Middle frontal gyrus (tissue), 1 donor: ENCODE results near the gene DENND5B.
"Not testable (repeated sequence)": the region's sequence is repeated elsewhere in the genome, so short reads cannot be mapped to it uniquely, and the experiment has no call there.

Experiments
- DNase-seq: peaks from one replicate; pipeline ENCODE4 v3.0.0-alpha.2; 2015; ENCODE audit warnings: low spot score; ENCODE audit errors: extremely low spot score

The DENND5B gene

DNA sequence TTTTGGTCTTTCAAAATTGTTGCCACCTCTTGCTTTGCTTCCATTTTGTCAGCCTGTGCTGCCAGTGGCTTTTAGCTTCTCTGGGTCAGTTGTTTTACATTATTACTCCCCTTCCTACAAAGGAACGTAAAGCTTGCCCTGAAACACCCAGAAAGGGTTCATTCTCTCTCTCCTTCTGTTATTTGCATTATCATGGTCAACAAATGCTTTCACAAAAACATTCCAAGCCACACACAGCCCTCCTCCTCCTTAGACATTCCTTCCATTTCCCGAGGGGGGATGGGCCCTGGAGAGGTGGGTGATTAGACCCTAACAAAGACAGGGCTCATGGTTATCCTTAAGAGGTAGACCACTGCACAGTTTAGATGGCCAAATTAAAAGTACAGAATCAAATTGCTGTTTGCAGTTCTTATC is 204.6 kb downstream of the DENND5B start:
- DNase-seq: no peak

DNA sequence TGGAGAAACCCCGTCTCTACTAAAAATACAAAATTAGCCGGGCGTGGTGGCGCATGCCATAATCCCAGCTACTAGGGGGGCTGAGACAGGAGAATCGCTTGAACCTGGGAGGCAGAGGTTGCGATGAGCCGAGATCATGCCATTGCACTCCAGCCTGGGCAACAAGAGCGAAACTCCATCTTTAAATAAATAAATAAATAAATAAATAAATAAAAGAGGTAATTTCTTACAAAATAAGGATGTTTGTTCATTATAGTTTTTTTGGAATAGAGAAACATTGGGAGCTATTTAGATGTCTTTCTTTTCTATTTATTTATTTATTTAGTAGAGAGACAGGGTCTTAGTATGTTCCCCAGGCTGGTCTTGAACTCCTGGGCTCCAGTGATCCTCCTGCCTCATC is 213.7 kb downstream of the DENND5B start:
- DNase-seq: not testable (repeated sequence)

DNA sequence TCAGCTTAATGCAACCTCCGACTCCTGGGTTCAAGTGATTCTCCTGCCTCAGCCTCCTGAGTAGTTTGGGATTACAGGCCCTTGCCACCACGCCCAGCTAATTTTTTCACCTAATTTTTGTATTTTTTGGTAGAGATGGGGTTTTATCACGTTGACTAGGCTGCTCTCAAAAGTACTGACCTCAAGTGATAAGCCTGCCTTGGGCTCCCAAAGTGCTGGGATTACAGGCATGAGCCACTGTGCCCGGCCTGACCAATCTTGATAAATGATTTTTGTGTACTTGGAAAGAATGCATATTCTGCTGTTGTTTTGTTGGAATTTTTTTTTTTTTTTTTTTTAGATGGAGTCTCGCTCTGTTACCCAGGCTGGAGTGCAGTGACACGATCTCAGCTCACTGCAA is 215.5 kb downstream of the DENND5B start:
- DNase-seq: not testable (repeated sequence)

DNA sequence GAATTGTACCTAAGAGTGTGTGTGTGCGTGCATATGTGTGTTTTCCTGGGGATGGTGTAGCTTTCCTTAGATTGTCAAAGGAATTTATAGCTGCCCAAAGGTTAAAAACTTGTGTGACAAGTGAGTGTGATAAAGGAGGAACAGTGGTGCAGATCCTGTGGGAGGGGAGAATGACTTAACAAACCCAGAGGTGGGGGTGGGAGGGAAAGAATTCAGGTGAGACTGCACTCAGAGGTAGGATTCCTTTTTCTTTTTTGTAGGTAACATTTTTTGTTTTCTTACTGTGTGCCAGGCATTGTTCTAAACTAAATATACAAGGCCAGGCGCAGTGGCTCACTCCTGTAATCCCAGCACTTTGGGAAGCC is 219.7 kb downstream of the DENND5B start:
- DNase-seq: no peak

DNA sequence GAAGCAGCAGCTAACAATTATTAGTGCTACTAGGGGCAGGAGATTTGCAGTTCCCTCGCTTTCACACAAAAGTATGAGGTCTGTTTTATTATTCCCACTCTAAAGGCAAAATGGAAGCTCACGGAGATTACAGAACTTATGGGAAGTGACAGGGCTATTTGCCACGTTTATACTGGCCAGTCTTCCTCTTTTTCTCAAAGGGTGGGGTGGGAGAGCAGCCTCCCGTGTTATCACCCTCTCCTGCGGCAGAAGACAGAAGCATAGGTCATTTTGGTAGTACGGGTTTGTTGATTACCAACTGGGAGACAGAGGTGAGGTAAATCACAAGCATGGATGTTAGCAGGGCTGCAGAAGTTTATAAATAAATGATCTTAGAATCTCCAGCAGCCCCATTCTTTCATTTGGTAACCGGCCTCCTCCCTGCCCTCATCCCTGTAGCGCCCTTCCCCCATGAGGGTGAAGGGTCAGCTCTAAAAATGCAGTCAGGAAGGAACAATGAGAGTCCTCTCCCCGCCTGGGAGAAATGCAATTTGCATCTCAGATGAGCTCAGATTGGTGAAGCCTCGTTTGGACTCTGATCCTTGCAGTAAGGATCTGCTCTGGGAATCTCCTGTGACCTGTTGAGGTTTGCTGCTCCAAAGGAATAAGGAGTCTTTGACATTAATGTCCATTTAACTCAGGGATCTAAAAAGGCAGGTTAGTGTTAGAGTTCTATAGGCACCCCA is 220.2 kb downstream of the DENND5B start:
- DNase-seq: no peak

DNA sequence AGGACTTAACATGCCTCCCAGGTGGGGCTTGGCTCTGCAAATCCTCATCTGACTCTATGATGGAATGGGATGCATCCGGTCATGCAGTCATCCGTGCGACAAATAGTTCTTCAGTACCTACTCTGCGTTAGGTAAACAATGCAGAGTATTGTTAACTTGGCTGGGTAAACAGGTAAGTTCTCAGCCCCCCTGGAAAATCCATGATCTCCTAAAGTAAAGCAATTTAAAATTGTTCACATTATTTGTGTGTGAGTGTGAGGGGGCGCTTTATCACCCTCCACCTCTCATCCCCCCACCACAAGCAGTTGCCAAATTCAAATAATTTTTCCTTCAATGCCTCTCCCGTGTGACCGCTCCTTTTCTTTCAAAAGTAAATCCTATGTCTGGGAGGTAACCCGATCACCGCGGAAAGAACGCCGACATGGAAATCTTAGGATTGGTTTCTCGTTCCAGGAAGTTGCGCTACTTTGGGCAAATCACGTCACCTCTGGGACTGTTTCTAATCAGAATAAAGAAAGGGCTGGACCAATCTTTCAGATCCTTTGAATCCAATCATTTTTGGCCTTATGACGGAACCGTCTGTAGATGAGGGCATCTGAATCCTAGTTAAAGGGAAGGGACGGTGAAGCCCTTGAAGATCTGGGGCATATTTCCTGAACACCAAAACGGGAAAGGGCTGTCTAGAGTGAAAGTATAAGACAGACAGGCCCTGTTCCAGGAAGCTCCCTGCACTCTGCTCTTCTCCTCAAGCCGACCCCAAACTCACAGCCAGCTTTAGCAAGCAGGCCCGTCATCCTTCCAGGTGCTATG is 221.0 kb downstream of the DENND5B start:
- no peak for DNase-seq

DNA sequence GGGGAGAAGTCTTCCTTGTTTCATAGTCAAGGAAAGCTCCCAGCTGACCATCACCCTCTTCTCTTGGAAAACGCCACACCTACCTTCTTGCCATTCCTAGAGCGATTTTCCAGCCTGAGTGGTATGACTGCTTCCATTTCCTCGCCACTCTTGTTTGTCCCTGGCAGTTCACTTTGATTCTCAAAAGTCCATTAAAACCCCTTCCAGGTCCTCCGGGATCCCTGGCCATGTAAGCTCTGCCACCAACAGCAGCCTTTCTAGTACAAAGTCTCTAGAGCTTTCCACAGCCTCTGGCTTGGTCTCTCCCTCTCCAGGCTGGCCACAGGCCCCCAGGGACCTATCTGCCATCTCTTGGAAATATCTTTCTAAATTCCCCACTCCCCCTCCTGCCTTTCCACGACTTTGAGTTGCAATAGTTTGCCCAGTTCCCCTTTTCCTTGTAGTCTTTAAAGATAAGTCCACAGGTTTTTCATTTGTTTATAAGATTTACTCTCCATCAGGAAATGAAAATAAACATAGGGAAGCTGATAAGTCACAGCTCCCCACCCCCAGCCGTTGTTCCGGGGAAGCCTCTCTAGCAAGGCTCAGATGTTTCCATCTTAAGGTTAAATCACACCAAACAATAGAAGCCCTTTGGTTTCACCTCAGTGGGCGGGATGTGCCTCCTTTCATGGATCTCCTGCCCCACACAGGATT is 222.1 kb downstream of the DENND5B start:
- no peak for DNase-seq

DNA sequence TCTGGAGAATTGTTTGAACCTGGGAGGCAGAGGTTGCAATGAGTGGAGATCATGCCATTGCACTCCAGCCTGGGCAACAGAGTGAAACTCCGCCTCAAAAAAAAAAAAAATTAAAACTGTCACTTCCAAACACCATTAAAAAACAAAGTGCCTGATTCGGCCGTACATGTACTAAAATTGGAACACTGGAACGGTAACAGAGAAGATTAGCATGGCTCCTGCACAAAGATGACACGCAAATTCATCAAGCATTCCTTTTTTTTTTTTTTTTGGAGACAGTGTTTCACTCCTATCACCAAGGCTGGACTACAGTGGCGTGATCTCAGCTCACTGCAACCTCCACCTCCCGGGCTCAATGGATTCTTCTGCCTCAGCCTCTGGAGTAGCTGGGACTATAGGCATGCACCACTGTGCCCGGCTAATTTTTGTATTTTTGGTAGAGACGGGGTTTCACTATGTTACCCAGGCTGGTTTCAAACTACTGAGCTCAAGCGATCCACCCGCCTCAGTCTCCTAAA is 224.8 kb downstream of the DENND5B start:
- no peak for DNase-seq

DNA sequence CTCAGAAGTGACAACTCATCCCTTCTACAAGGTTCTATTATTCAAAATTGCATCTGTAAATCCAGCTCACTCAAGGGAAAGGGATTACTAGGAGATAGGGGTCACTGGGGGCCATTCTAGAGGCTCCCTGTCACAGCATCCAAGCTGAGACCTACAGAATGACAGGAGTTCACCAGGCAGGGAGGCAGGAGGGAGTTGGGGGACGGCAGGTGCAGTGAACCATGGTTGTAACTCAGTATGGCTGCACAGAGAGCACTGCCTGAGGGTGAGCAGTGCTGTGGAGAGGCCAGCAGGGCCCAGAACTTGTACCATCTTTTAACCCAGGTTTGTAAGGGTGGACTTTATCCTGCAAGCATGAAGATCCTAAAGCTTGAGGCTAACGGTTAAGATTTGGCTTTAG is 227.1 kb downstream of the DENND5B start:
- no peak for DNase-seq

DNA sequence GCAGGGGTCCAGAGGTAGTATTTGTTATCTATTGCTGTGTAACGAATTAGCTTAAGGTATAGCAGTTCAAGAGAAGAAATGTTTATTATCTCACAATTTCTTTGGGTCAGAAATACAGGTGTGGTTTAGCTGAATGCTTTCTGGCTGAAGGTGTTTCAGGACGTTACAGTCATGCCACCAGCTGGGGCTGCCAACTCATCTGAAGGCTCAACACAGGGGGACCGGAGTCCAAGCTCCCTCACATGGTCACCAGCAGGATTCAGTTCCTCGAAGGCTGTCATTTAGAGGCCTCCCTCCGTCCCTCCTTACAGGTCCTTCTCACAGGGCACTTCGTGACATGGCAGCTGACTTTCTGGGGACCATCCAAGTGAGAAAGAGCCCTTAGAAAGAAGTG is 227.5 kb downstream of the DENND5B start:
- no peak for DNase-seq

DNA sequence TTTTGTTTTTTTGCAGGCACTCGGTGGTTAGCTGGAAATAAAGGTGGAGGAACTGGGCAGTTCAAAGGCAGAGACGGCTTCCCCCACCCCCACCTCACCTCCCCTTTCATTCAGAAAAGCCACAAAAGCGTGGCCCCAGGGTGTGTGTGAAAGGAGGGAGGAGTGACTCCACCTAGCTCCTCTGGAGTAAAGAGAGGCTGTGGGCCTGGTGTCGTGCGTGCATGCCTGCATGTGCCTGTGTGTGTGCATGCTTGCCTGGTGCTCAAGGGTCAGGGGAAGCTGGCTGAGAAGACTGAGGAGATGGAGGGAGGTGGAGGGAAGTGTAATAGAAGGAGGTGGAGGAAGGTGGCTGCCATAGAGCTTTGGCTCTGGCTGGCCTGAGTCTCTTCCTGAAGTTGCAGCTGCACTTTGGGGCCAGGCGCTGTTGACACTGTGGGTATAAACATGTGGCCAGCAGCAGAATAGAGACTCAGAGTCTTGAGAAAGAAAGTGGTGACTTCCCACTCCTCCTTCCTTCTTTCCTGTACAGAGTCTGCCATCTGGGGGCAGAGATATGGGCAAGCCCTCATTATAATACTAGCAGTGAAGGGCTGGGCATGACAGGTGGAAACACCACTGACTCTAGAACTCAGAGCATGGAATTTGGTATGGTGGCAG is 228.0 kb downstream of the DENND5B start:
- no peak for DNase-seq

DNA sequence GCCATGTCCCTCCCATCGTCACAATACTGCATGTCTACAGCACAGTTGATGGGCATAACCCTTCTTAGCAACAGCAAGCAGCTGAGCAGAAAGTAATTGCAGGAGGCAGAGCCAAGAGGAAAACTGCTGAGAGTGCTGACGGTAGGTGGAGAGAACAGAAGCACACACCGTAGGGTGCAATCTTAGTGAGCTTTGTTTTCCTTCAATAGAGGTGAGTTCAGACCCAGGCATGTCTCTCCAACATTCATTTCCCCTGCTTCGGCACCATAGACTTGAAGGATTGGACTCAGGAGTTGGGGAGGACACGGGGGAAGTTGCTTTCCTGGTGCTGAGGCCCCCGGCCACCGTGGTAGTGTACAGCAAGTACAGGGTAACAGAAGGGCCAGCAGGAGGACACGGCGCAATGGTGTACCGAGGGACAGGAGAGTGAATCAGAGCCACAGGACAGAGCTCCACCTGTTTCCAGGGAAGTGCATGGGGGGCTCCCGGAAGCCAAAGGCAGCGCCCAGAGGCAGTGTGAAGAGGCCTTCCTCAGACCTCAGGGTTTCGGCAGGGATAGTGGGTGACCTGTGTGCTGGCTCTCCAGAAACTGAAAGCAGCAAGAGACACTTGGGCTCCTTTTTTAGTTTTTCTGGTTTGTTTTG is 228.7 kb downstream of the DENND5B start:
- no peak for DNase-seq

DNA sequence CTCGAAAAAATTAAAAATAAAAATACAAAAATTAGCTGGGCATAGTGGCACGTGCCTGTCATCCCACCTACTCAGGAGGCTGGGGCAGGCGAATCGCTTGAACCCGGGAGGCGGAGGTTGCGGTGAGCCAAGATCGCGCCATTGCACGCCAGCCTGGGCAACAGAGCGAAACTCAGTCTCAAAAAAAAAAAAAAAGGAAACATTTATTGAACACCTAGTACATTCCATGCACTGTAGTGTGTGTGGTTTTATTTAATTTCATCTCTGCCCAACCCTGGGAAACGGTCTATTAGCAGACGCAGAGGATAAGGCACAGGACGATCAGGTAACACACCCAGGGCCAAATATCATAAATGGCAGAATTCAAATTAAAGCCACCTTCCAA is 229.2 kb downstream of the DENND5B start:
- no peak for DNase-seq

DNA sequence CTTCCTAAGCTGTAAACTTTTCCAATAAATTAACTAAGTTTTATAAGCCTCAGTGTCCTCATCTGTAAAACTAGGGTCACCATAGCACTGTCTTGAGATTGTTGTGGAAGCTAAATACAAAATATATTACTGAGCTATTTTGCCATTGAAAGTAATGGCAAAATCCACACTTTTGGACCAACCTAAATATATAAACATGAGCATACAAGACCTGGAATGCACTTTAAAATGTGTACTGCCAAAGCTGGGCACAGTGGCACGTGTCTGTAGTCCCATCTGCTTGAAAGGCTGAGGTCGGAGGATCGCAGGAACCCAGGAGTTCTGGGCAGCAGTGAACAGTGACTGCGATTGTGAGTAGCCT is 235.2 kb downstream of the DENND5B start:
- no peak for DNase-seq

DNA sequence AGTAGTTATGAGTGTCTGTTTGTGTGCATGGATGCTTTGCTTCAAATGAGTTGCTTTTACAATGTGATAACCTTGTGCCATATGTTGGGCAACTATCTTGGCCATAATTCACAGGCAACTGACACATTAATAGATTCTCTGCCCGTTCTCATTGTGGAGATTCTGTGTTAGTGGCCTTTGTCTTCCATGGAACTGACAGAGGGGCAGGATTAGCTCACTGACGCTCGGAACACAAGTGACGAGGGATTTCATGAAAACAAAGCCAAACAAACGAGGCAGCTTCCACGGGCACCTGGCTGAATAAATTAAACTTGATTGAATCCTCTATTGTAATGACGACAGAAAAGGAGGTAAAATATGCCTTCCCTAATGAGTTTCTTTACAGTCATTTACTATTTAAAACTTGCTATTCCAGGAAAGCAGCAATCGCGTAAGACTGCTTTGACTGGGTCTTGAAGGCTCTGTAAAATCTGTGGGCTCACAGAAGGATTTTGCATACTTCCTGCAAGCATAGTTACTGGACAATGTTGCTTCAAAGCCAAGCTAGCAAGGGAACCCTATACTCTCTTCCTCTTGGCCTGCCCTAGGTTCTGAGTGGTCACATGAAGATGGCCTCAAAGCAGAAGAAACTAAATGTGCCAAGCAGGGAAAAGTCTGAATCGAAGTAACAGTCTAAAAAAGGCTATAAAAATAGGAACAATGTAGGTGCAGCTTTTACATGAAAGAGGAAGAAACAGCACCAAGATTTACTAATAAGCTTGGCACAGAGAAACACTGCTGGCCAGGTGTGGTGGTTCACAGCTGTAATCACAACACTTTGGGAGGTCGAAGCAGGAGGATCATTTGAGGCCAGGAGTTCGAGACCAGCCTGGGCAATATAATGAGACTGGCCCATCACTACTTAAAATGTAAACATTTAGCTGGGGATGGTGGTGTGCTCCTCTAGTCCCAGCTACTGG is 236.9 kb downstream of the DENND5B start:
- DNase-seq: no peak

DNA sequence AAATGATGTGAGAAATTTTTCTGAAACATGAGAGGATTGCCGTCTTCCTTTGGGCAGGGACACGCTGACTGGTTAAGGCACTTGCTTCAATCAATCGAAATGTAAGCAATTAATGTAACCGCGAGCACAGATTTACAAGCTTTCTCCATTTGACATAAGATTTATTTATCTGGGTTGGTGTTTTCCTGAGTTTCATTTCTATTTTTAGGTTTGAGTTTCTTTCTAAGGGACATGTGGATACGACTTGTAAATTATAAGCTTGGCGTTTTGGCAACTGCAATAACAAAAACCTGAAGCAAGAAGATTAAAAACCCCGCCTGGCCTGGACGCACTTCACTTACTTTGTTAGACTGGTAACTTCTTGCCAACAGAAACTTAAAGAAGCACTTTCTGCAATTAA is 244.7 kb downstream of the DENND5B start:
- no peak for DNase-seq

DNA sequence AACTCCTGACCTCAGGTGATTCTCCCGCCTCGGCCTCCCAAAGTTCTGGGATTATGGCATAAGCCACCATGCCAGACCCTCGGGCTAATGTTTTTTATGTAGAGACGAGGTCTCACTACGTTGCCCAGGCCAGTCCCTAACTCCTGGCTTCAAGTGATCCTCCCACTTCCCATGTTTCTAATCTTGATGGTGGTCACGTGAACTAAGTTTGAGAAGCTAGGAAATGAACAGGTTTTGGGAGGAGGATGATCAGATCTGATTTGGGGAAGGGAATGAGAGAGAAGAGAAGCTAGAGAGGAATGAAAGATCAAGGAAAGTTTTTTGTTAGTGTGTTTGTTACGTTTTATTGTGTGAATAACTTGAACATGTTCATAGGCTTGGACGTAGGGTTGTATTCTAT is 247.8 kb downstream of the DENND5B start:
- DNase-seq: no peak

DNA sequence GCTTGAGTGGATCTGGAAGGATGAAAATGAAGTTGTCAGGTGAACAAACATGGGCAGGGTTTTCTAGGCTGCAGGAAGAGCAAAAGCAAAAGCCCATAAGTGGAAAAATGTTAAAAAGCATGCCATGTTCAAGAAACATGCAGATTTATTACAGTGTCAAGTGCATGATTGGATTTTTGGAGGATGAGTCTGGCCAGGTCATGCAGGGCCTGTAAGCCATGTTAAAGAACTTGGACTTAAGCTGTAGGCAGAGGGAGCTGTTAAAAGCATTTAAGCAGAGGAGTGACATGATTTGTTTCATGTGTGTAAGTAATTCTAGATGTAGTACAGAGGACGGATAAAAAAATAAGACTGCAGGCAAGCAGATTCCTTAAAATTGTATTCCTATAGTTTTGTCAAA is 248.7 kb downstream of the DENND5B start:
- no peak for DNase-seq

DNA sequence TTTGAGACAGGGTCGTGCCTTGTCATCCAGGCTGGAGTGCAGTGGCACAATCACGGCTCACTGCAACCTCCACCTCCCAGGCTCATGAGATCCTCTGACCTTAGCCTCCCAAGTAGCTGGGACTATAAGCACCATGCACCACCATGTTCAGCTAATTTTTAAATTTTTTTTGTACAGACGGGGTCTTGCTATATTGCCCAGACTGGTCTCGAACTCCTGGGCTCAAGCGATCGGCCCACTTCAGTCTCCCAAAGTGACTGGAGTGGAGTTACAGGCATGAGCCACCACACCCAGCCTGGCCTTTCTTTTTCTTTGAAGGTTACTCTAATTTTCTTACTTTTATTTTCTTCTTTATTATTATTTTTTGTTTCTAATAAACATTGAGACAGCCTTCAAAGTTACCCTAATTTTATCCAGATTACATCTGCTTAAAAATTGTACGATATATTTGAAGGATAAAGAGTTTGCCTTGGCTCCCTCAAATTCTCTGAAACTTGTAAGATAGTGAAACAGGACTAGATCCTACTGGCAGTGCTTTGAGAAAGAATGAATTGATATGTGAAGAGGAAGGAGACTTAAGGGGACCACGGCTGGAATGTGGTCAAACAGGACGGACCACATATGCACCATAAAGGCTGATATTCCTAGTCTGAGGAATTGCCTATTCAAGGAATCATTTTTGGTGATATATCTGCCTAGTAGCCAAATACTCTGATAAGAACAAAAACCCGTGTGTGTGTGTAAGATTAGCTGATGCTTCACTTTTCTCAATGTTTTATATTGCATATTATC is 250.9 kb downstream of the DENND5B start:
- no peak for DNase-seq
